ENCODE results near the gene PSME3. TPM values are rescaled to one million over a fixed set of nuclear protein-coding genes. Genes with fewer than 3 reads are reported as not detected.

The PSME3 gene
- total and polyA plus RNA-seq, 9 of the 15 experiments (the other 6 are each of a cell fraction or from before 2014, with no cell fraction given) = 31.2 to 275 (median 141) TPM

- Histone ChIP-seq H3K9me3 (replicated peaks; ENCODE audit: control insufficient read depth, insufficient read depth, low read depth, low read length) (no peaks in the 10 kb centered on the region), H3K27me3 (ENCODE audit: control insufficient read depth in 2 of 2, insufficient read depth in 2 of 2, low read length in 2 of 2) (no peaks in the 10 kb centered on the region), H3K79me2 (ENCODE audit: control insufficient read depth, insufficient read depth, low read length) (no peaks in the 10 kb centered on the region), H3K27ac (ENCODE audit: extremely low read depth, low read depth, low read length) (no peak overlapping the region), H3K9me1 (ENCODE audit: control insufficient read depth, insufficient read depth, low read length) (no peaks in the 10 kb centered on the region), H4K20me1 (replicated peaks; ENCODE audit: control insufficient read depth, insufficient read depth, low read length) (no peaks in the 10 kb centered on the region), H3K4me1 (replicated peaks in 1 of 2; ENCODE audit: control insufficient read depth in 2 of 2, insufficient read depth in 2 of 2, low read length in 2 of 2) (peaks cover 0 to 11% of the 10 kb centered on the region in 2 experiments; a peak in 3 of 5 replicates), H3K36me3 (ENCODE audit: control insufficient read depth, insufficient read depth, low read length) (peaks cover 22% of the 10 kb centered on the region; the same call in 2 of the 3 replicates), H3K4me3 (no peak overlapping the region), H3K9ac (ENCODE audit: insufficient read depth in 1 of 2, low read depth in 2 of 2, low read length in 2 of 2) (no peak overlapping the region), H3K4me2 (ENCODE audit: insufficient read depth, low read length) (no peak overlapping the region), H2AFZ (ENCODE audit: low read depth, low read length) (no peak overlapping the region)
- in situ Hi-C loops (cut with MboI) = no loop called here
- ATAC-seq (no peak), DNase-seq (ENCODE audit: extremely low read depth in 1 of 4, low spot score in 3 of 4) (no peak), FAIRE-seq (no peak)
- CTCF ChIA-PET (ENCODE audit: low intra/inter-chr PET ratio) = no interaction called here
- WGBS (ENCODE audit: insufficient coverage, low coverage, missing lambda C conversion rate) = 80% methylated on average over 1 of the region's 1 CpG
- POLR2A ChIA-PET = interaction anchor here (1.1 to 2.6 kb wide), 2 partner anchors 9 to 12 kb away, joined by 3 to 7 read pairs; no protein-coding TSS in a partner anchor
- BruUV-seq (replicated peaks) = no TSS peak
- TF ChIP-seq ZNF224 (CRISPR knock-in tag; IDR thresholded peaks at IDR 0.05) (no peak), SREBF2 (CRISPR knock-in tag; IDR thresholded peaks at IDR 0.05) (no peak), DDX20 (tag; IDR thresholded peaks at IDR 0.05; ENCODE audit: low read depth) (no peak), PCBP2 (IDR thresholded peaks at IDR 0.05; ENCODE audit: low read depth, low read length, poor library complexity, severe bottlenecking) (no peak), GABPB1 (CRISPR knock-in tag; IDR thresholded peaks at IDR 0.05) (no peak), RBM22 (IDR thresholded peaks at IDR 0.05; ENCODE audit: low read depth, low read length, poor library complexity, severe bottlenecking) (no peak), ZSCAN32 (CRISPR knock-in tag; IDR thresholded peaks at IDR 0.05) (no peak), VEZF1 (CRISPR knock-in tag; IDR thresholded peaks at IDR 0.05) (no peak), PTTG1 (tag; IDR thresholded peaks at IDR 0.05; ENCODE audit: low read depth) (no peak)
- intact Hi-C loops (cut with micrococcal nuclease) = no loop called here
These were observed 26.9 kb upstream of the PSME3 start for GRCh38 chr17:42806249-42806648.

Data from K562 (cell line).